ENCODE measurements around the gene PGBD2.

Gene PGBD2

GRCh38 chr1:248901578-248901977, 4.5 kb upstream of the PGBD2 start:
- no peak for TF ChIP-seq CTCF (IDR thresholded peaks at IDR 0.05; ENCODE audit: borderline replicate concordance, control extremely low read depth, extremely low read depth, insufficient read depth, missing control alignments)
- in situ Hi-C loops (cut with MboI; ENCODE audit: low sequenced_read_pairs, unreplicated experiment), result no loop called here

GRCh38 chr1:248904437-248905216, 1.4 kb upstream of the PGBD2 start:
- DNase-seq (ENCODE audit: low spot score), result no peak
- no peak for TF ChIP-seq CTCF (IDR thresholded peaks at IDR 0.05; ENCODE audit: borderline replicate concordance, control extremely low read depth, extremely low read depth, insufficient read depth, missing control alignments)
- in situ Hi-C loops (cut with MboI; ENCODE audit: low sequenced_read_pairs, unreplicated experiment), result no loop called here

More at GRCh38 chr1:248901578-248901977, 4.5 kb upstream of the PGBD2 start:
- no peak for DNase-seq (ENCODE audit: low spot score)

- DNase-seq (ENCODE audit: low spot score), result no peak
- no peak for TF ChIP-seq CTCF (IDR thresholded peaks at IDR 0.05; ENCODE audit: borderline replicate concordance, control extremely low read depth, extremely low read depth, insufficient read depth, missing control alignments)
- in situ Hi-C loops (cut with MboI; ENCODE audit: low sequenced_read_pairs, unreplicated experiment), result no loop called here
Measured at GRCh38 chr1:248905662-248906008, 400 bp upstream of the PGBD2 start.

- in situ Hi-C loops (cut with MboI; ENCODE audit: low sequenced_read_pairs, unreplicated experiment), result no loop called here
- DNase-seq (ENCODE audit: low spot score), result no peak
- no peak for TF ChIP-seq CTCF (IDR thresholded peaks at IDR 0.05; ENCODE audit: borderline replicate concordance, control extremely low read depth, extremely low read depth, insufficient read depth, missing control alignments)
Measured at GRCh38 chr1:248906753-248907661, 972 bp downstream of the PGBD2 start.

GRCh38 chr1:248910761-248911160, 4.7 kb downstream of the PGBD2 start:
- DNase-seq (ENCODE audit: low spot score), result no peak
- in situ Hi-C loops (cut with MboI; ENCODE audit: low sequenced_read_pairs, unreplicated experiment), result no loop called here
- TF ChIP-seq CTCF (IDR thresholded peaks at IDR 0.05; ENCODE audit: borderline replicate concordance, control extremely low read depth, extremely low read depth, insufficient read depth, missing control alignments), result no peak

GRCh38 chr1:248913933-248914332, 7.9 kb downstream of the PGBD2 start:
- in situ Hi-C loops (cut with MboI; ENCODE audit: low sequenced_read_pairs, unreplicated experiment), result no loop called here
- TF ChIP-seq CTCF (IDR thresholded peaks at IDR 0.05; ENCODE audit: borderline replicate concordance, control extremely low read depth, extremely low read depth, insufficient read depth, missing control alignments), result no peak
- no peak for DNase-seq (ENCODE audit: low spot score)
